A673 (cell line): Measurements from ENCODE around the gene SH3TC2. TPM values are rescaled to one million over a fixed set of nuclear protein-coding genes. Genes with fewer than 3 reads are reported as not detected.

Source experiments
- BruUV-seq: library from RNA; stranded (reverse); fragments of 400-500 nt; replicated peaks from 2 replicates; lab custom pipeline; 2021; lab: Mats Ljungman, UMichigan
- CTCF ChIA-PET: fragments of 300-600 bp; sonication (Branson Sonifier 250); formaldehyde crosslinking; loops from one replicate; lab custom pipeline; 2022; ENCODE audit warnings: antibody characterized with exemption; lab: Charles Lee
- POLR2A ChIA-PET: fragments of 300-600 bp; sonication (Branson Sonifier 250); formaldehyde crosslinking; loops from one replicate; lab custom pipeline; 2022; ENCODE audit warnings: antibody characterized with exemption; ENCODE audit not compliant: low non-redundant PET; lab: Charles Lee
- DNase-seq: peaks from one replicate; pipeline ENCODE4 v3.0.0-alpha.2; 2015; ENCODE audit warnings: low spot score
- H3K27ac ChIP-seq: fragments of 200-600 bp; sonication (generic); 2 replicates; pipeline ENCODE4 v1.5.1; 2016; ENCODE audit warnings: mixed run types, low read depth, mild to moderate bottlenecking, mixed read lengths, antibody characterized with exemption, low read length; ENCODE audit not compliant: poor library complexity, severe bottlenecking
- H3K27me3 ChIP-seq: fragments of 200-600 bp; sonication (generic); replicated peaks from 2 replicates; pipeline ENCODE4 v1.6.1; 2017; ENCODE audit warnings: mixed run types, low read depth, mild to moderate bottlenecking, mixed read lengths, antibody characterized with exemption, low read length; ENCODE audit not compliant: insufficient read depth, poor library complexity
- H3K36me3 ChIP-seq: fragments of 200-600 bp; sonication (generic); 2 replicates; pipeline ENCODE4 v1.6.1; 2016; ENCODE audit warnings: mixed run types, mild to moderate bottlenecking, mixed read lengths, antibody characterized with exemption, low read length; ENCODE audit not compliant: insufficient read depth, poor library complexity, severe bottlenecking
- H3K4me1 ChIP-seq: fragments of 200-600 bp; sonication (generic); 2 replicates; pipeline ENCODE4 v1.6.1; 2017; ENCODE audit warnings: mixed run types, mild to moderate bottlenecking, mixed read lengths, antibody characterized with exemption, low read length; ENCODE audit not compliant: insufficient read depth, poor library complexity, severe bottlenecking
- H3K4me3 ChIP-seq: fragments of 200-600 bp; sonication (generic); 2 replicates; pipeline ENCODE4 v1.5.1; 2016; ENCODE audit warnings: low read depth, mixed run types, mild to moderate bottlenecking, mixed read lengths, low read length; ENCODE audit not compliant: poor library complexity, severe bottlenecking
- H3K9me3 ChIP-seq: fragments of 200-600 bp; sonication (generic); 2 replicates; pipeline ENCODE4 v1.6.1; 2016; ENCODE audit warnings: mixed run types, low read depth, mild to moderate bottlenecking, mixed read lengths, antibody characterized with exemption, low read length; ENCODE audit not compliant: poor library complexity, severe bottlenecking
- CTCF ChIP-seq: fragments of 300-800, 200-600 bp; sonication (generic); conservative IDR thresholded peaks from 2 replicates; pipeline ENCODE4 v1.5.1; 2017; ENCODE audit warnings: low read depth, mild to moderate bottlenecking, antibody characterized with exemption, low read length, moderate library complexity, mixed read lengths
- EZH2 ChIP-seq: fragments of 200-600 bp; sonication (generic); IDR thresholded peaks from 2 replicates; pipeline ENCODE4 v1.6.1; 2017; ENCODE audit warnings: borderline replicate concordance, low read depth, mild to moderate bottlenecking, mixed read lengths, antibody characterized with exemption, low read length; ENCODE audit not compliant: poor library complexity, severe bottlenecking
- intact Hi-C: fragments of 100-400 bp; cut with micrococcal nuclease; formaldehyde crosslinking; loops from one replicate; pipeline ENCODE4 v1.10.0; 2022; ENCODE audit not compliant: unreplicated experiment
- total RNA-seq: library from RNA; stranded (reverse); gene quantifications from 2 replicates; pipeline ENCODE4 v1.2.3, GENCODE V29; 2021

Gene SH3TC2
- total RNA-seq, 1 experiment from 2014 or later, result 2.5 TPM

- Histone ChIP-seq H3K9me3 (no peaks in the 10 kb centered on the region), H3K27ac (no peak overlapping the region), H3K4me3 (no peak overlapping the region), H3K36me3 (no peaks in the 10 kb centered on the region), H3K27me3 (no peaks in the 10 kb centered on the region), H3K4me1 (no peaks in the 10 kb centered on the region)
- TF ChIP-seq CTCF, result no peak
- no peak for TF ChIP-seq EZH2
- POLR2A ChIA-PET, result no interaction called here
- no TSS peak for BruUV-seq
- DNase-seq, result no peak
- intact Hi-C loops, result no loop called here
- CTCF ChIA-PET, result no interaction called here
Measured at GRCh38 chr5:149093625-149094024, 30.8 kb upstream of the SH3TC2 start.

- CTCF ChIA-PET, result no interaction called here
- TF ChIP-seq CTCF (no peak), EZH2 (no peak)
- intact Hi-C loops, result no loop called here
- no peaks in the 10 kb centered on the region for H3K4me1 ChIP-seq
- POLR2A ChIA-PET, result no interaction called here
- no peaks in the 10 kb centered on the region for H3K36me3 ChIP-seq
- H3K4me3 ChIP-seq, result no peak overlapping the region
- no peak for DNase-seq
- no TSS peak for BruUV-seq
- no peaks in the 10 kb centered on the region for H3K9me3 ChIP-seq
- no peaks in the 10 kb centered on the region for H3K27me3 ChIP-seq
- H3K27ac ChIP-seq, result no peak overlapping the region
Measured at GRCh38 chr5:149089796-149090195, 26.9 kb upstream of the SH3TC2 start.

- intact Hi-C loops, result no loop called here
- TF ChIP-seq CTCF (no peak), EZH2 (no peak)
- Histone ChIP-seq H3K9me3 (no peaks in the 10 kb centered on the region), H3K4me1 (no peaks in the 10 kb centered on the region), H3K27me3 (no peaks in the 10 kb centered on the region), H3K27ac (no peak overlapping the region), H3K4me3 (no peak overlapping the region), H3K36me3 (no peaks in the 10 kb centered on the region)
- CTCF ChIA-PET, result no interaction called here
- no peak for DNase-seq
- POLR2A ChIA-PET, result no interaction called here
- no TSS peak for BruUV-seq
Measured at GRCh38 chr5:149088686-149089085, 25.8 kb upstream of the SH3TC2 start.
